GM19395 (cell line): ENCODE data around the gene MT1G.
"Not testable (repeated sequence)": the region's sequence is repeated elsewhere in the genome, so short reads cannot be mapped to it uniquely, and the experiment has no call there.

Experiments used
- ATAC-seq: cut with Tn5 transposase; IDR thresholded peaks from one replicate; pipeline ENCODE4 v1.9.1; 2021; ENCODE audit warnings: mild to moderate bottlenecking, moderate library complexity; ENCODE audit not compliant: unreplicated experiment

The MT1G gene

DNA sequence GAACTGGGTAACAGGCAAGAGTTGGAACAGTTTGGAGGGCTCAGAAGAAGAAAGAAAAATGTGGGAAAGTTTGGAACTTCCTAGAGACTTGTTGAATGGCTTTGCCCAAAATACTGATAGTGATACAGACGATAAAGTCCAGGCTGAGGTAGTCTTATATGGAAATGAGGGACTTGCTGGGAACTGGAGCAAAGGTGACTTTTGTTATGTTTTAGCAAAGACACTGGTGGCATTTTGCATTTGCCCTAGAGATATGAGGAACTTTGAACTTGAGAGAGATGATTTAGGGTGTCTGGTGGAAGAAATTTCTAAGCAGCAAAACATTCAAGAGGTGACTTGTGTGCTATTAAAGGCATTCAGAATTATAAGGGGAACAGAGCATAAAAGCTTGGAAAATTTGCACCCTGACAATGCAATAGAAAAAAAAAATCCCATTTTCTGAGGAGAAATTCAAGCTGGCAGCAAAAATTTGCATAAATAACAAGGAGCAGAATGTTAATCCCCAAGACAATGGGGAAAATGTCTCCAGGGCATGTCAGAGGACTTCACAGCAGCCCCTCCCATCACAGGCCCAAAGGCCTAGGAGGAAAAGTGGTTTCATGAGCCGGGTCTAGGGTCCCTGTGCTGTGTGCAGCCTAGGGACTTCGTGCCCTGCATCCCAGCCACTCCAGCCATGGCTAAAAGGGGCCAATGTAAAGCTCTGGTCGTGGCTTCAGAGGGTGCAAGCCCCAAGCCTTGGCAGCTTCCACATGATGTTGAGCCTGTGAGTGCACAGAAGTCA lies 46.0 kb downstream of the MT1G start:
- ATAC-seq: not testable (repeated sequence)

GRCh38 chr16:56620339-56620897 lies 47.4 kb downstream of the MT1G start:
- no peak for ATAC-seq

GRCh38 chr16:56618138-56618537 lies 49.7 kb downstream of the MT1G start:
- ATAC-seq: no peak

DNA sequence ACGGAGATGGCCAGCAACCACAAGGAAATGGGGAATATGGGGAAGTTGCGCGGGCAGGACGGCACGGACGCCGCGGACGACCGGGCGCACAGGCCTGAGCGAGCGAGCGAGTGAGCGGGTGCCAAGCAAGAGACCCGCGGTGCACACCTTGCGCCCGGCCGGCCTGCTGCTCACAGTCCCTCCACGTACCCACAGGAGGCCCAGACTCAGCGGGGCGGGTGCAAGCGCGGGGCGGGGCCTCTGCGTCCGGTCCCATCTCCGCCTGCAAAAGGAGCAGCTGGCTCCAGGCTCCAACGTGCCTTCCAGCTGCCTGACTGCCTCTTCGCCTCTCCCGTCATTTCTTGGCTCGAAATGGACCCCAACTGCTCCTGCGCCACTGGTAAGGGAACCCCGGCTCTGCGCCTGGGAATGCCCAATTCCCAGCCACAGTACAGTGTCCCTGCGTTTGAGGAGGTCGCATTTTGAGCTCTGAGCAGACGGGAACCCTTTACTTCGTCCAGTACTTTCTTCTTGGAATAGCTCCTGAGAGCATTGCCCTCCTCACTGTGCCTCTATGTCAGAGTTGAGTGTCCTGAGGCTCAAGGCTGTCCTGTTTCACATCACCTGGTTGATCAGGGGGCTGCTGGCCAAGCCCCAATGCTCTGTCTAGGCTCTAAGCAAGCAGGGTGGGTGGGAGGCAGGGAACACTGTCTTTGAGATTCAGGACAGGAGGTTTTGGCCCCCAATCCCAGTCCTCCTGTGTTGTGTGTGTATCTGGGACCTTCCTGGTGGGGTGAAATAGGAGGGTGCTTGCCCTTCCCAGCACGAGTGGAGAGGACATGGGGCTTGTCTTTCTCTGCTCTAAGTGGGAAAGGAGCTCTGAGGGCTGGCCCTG lies 50.4 kb downstream of the MT1G start:
- no peak for ATAC-seq
